H1 (cell line): ENCODE data around the gene SWT1. TPM values are rescaled to one million over a fixed set of nuclear protein-coding genes. Genes with fewer than 3 reads are reported as not detected.

ENCODE experiments used
- CTCF ChIA-PET: fragments of 300-600 bp; sonication (Branson Sonifier 250); formaldehyde crosslinking; loops from one replicate; lab custom pipeline; 2021; ENCODE audit not compliant: partially characterized antibody; lab: Charles Lee
- POLR2A ChIA-PET: fragments of 300-600 bp; sonication (Branson Sonifier 250); formaldehyde crosslinking; loops from one replicate; lab custom pipeline; 2021; ENCODE audit warnings: inconsistent platforms; ENCODE audit not compliant: partially characterized antibody; lab: Charles Lee
- DNase-seq, 2 experiments: peaks; one replicate each; pipeline versions ENCODE4 v3.0.0 to v3.0.0-alpha.2; 2010 to 2022; ENCODE audit warnings: low spot score in 2 of 2, low read depth in 1 of 2, mixed read lengths in 1 of 2
- FAIRE-seq: peaks from 2 replicates; lab custom pipeline; 2011; peaks lifted over from hg19 to GRCh38; lab: Jason Lieb, UNC
- H2AFZ ChIP-seq: 2 replicates; pipeline ENCODE4 v1.8.1; 2012; ENCODE audit warnings: low read length, inconsistent platforms
- H2AK5ac ChIP-seq: 2 replicates; pipeline ENCODE4 v1.6.1; 2013; ENCODE audit warnings: low read depth, low read length
- H2BK120ac ChIP-seq: replicated peaks from 2 replicates; pipeline ENCODE3; 2013; ENCODE audit warnings: low read depth, low read length, inconsistent platforms
- H2BK12ac ChIP-seq: 2 replicates; pipeline ENCODE4 v1.6.1; 2013; ENCODE audit warnings: low read depth, low read length
- H2BK15ac ChIP-seq: 2 replicates; pipeline ENCODE4 v1.6.1; 2013; ENCODE audit warnings: low read length
- H2BK20ac ChIP-seq: 2 replicates; pipeline ENCODE4 v1.6.1; 2013; ENCODE audit warnings: low read length
- H2BK5ac ChIP-seq: 2 replicates; pipeline ENCODE4 v1.6.1; 2013; ENCODE audit warnings: low read depth, low read length
- H3K14ac ChIP-seq: 2 replicates; pipeline ENCODE4 v1.6.1; 2013; ENCODE audit warnings: inconsistent platforms; ENCODE audit not compliant: insufficient read length
- H3K18ac ChIP-seq: 2 replicates; pipeline ENCODE4 v1.6.1; 2013; ENCODE audit warnings: low read length; ENCODE audit errors: extremely low read depth
- H3K23ac ChIP-seq: 2 replicates; pipeline ENCODE4 v1.6.1; 2013; ENCODE audit warnings: inconsistent platforms; ENCODE audit not compliant: insufficient read length
- H3K23me2 ChIP-seq: 2 replicates; pipeline ENCODE4 v1.6.1; 2013; ENCODE audit warnings: low read depth, low read length
- H3K27ac ChIP-seq: 2 replicates; pipeline ENCODE4 v1.6.1; 2011; ENCODE audit warnings: low read depth, low read length, inconsistent platforms
- H3K27me3 ChIP-seq, 4 experiments: replicated peaks in 1 of 4; 1 replicate in 1 of 4; 2 replicates in 3 of 4; pipeline versions ENCODE4 v1.6.1 to v1.8.1; 2011 to 2013; ENCODE audit warnings: low read length in 3 of 4, mild to moderate bottlenecking in 3 of 4, inconsistent platforms in 2 of 4, mixed read lengths in 2 of 4, moderate library complexity in 1 of 4; ENCODE audit not compliant: control insufficient read depth in 3 of 4, insufficient read depth in 3 of 4; ENCODE audit errors: extremely low read depth in 1 of 4
- H3K36me3 ChIP-seq, 4 experiments: 2 replicates each; pipeline versions ENCODE4 v1.6.1 to v1.8.1; 2011 to 2013; ENCODE audit warnings: mild to moderate bottlenecking in 4 of 4, low read length in 3 of 4, moderate library complexity in 2 of 4, control low read depth in 1 of 4, inconsistent platforms in 1 of 4; ENCODE audit not compliant: insufficient read depth in 4 of 4, control insufficient read depth in 2 of 4
- H3K4ac ChIP-seq: replicated peaks from 2 replicates; pipeline ENCODE3; 2013; ENCODE audit warnings: low read length, low read depth, mixed read lengths, inconsistent platforms; ENCODE audit not compliant: insufficient read length
- H3K4me1 ChIP-seq, 4 experiments: replicated peaks in 1 of 4; 1 replicate in 1 of 4; 2 replicates in 3 of 4; pipeline versions ENCODE4 v1.6.1 to v1.8.1; 2011 to 2013; ENCODE audit warnings: low read length in 3 of 4, inconsistent platforms in 2 of 4, mixed read lengths in 1 of 4; ENCODE audit not compliant: insufficient read depth in 4 of 4, control insufficient read depth in 3 of 4
- H3K4me2 ChIP-seq, 2 experiments: 2 replicates each; pipeline versions ENCODE4 v1.6.1 to v1.8.1; 2011 to 2013; ENCODE audit warnings: low read depth in 2 of 2, low read length in 2 of 2, control low read depth in 1 of 2, inconsistent platforms in 1 of 2, mild to moderate bottlenecking in 1 of 2; ENCODE audit not compliant: insufficient read depth in 1 of 2
- H3K4me3 ChIP-seq, 4 experiments: fragments of 200-600, 300-600 bp in 1 of 4; sonication (generic), shearing (Covaris generic), sonication (Bioruptor Twin) in 1 of 4; 2 replicates each; pipeline versions ENCODE4 v1.5.1 to v1.8.1; 2011 to 2016; ENCODE audit warnings: low read length in 4 of 4, low read depth in 3 of 4, control low read depth in 2 of 4, inconsistent platforms in 2 of 4, mild to moderate bottlenecking in 2 of 4, mixed read lengths in 1 of 4, moderate library complexity in 1 of 4; ENCODE audit not compliant: insufficient read depth in 2 of 4; ENCODE audit errors: extremely low read depth in 1 of 4
- H3K56ac ChIP-seq: replicated peaks from 2 replicates; pipeline ENCODE3; 2013; ENCODE audit warnings: low read depth, mild to moderate bottlenecking, mixed read lengths, low read length, inconsistent platforms; ENCODE audit not compliant: insufficient read length
- H3K79me1 ChIP-seq: 2 replicates; pipeline ENCODE4 v1.6.1; 2013; ENCODE audit warnings: low read depth, low read length, control low read depth
- H3K79me2 ChIP-seq, 2 experiments: 2 replicates each; pipeline versions ENCODE4 v1.6.1 to v1.8.1; 2012 to 2013; ENCODE audit warnings: low read length in 2 of 2, mild to moderate bottlenecking in 2 of 2, inconsistent platforms in 1 of 2; ENCODE audit not compliant: insufficient read depth in 2 of 2, control insufficient read depth in 1 of 2
- H3K9ac ChIP-seq, 4 experiments: replicated peaks in 1 of 4; 1 replicate in 1 of 4; 2 replicates in 3 of 4; pipeline versions ENCODE4 v1.6.1 to v1.8.1; 2011 to 2013; ENCODE audit warnings: low read depth in 3 of 4, low read length in 3 of 4, control low read depth in 2 of 4, mild to moderate bottlenecking in 2 of 4, moderate library complexity in 2 of 4, inconsistent platforms in 1 of 4; ENCODE audit errors: extremely low read depth in 1 of 4
- H3K9me3 ChIP-seq, 2 experiments: 2 replicates each; pipeline versions ENCODE4 v1.6.1 to v1.8.1; 2012 to 2013; ENCODE audit warnings: mild to moderate bottlenecking in 2 of 2, moderate library complexity in 2 of 2, control low read depth in 1 of 2, inconsistent platforms in 1 of 2, low read depth in 1 of 2, low read length in 1 of 2, mixed read lengths in 1 of 2; ENCODE audit not compliant: insufficient read depth in 2 of 2
- H4K20me1 ChIP-seq, 2 experiments: replicated peaks in 1 of 2; 2 replicates each; pipeline versions ENCODE3 to v1.8.1; 2011 to 2013; ENCODE audit warnings: inconsistent platforms in 2 of 2, low read length in 2 of 2, mild to moderate bottlenecking in 1 of 2; ENCODE audit not compliant: insufficient read depth in 2 of 2, control insufficient read depth in 1 of 2
- H4K5ac ChIP-seq: 2 replicates; pipeline ENCODE4 v1.6.1; 2013; ENCODE audit warnings: low read length, low read depth, mixed read lengths, inconsistent platforms; ENCODE audit not compliant: insufficient read length
- H4K8ac ChIP-seq: 2 replicates; pipeline ENCODE4 v1.8.0; 2013; ENCODE audit warnings: mild to moderate bottlenecking, moderate library complexity, low read length, inconsistent platforms; ENCODE audit not compliant: insufficient read depth; ENCODE audit errors: extremely low read depth
- H4K91ac ChIP-seq: replicated peaks from 2 replicates; pipeline ENCODE3; 2013; ENCODE audit warnings: low read length, mixed read lengths, inconsistent platforms; ENCODE audit not compliant: insufficient read length
- ASH2L ChIP-seq: fragments of 200-600, 300-600 bp; sonication (generic); IDR thresholded peaks from one replicate; pipeline ENCODE4 v1.7.1; 2017; ENCODE audit warnings: low read length
- CBX5 ChIP-seq: fragments of 300-800, 300-1000 bp; sonication (generic); IDR thresholded peaks from 2 replicates; pipeline ENCODE4 v1.7.1; 2016; ENCODE audit warnings: antibody characterized with exemption, low read length, low read depth
- FOSL1 ChIP-seq: IDR thresholded peaks from 2 replicates; pipeline ENCODE4 v1.6.1; 2011; ENCODE audit warnings: mild to moderate bottlenecking, low read depth, low read length, moderate library complexity; ENCODE audit not compliant: insufficient read depth
- NRF1 ChIP-seq: IDR thresholded peaks from 2 replicates; pipeline ENCODE4 v1.6.1; 2011; ENCODE audit warnings: mild to moderate bottlenecking, low read depth, low read length, improper control_type of control experiment
- SIRT6 ChIP-seq: IDR thresholded peaks from one replicate; pipeline ENCODE4 v1.7.1; 2012; ENCODE audit warnings: low read length, inconsistent platforms
- WGBS, 2 experiments: shearing (Covaris generic) in 1 of 2; methylation state at CpG; one replicate each; pipeline versions ENCODE4 v1.1.6 to v1.1.7; 2013 to 2015; ENCODE audit warnings: low lambda C conversion rate in 2 of 2, mixed read lengths in 2 of 2, inconsistent platforms in 1 of 2, low coverage in 1 of 2, missing lambda C conversion rate in 1 of 2; ENCODE audit not compliant: insufficient replicate concordance in 2 of 2, insufficient coverage in 1 of 2, insufficient read length in 1 of 2; ENCODE audit errors: extremely low coverage in 1 of 2, missing lambda C conversion rate in 1 of 2; 5-methylcytosine and 5-hydroxymethylcytosine counted together
- polyA plus RNA-seq, 7 experiments: library from polyadenylated mRNA; depleted of rRNA in 3 of 7; stranded (reverse) in 5 of 7; unstranded in 2 of 7; fragments of >200 nt in 5 of 7; fragments of 200-250 nt in 2 of 7; gene quantifications; 1 replicate in 5 of 7; 2 replicates in 1 of 7; 4 replicates in 1 of 7; pipeline versions ENCODE4 v1.2.1 to v1.2.3, GENCODE V29; 2011 to 2013; ENCODE audit warnings: missing spikeins in 2 of 7, mixed read lengths in 2 of 7
- total RNA-seq: library from RNA; stranded (reverse); fragmentation: NEBNext Ultra II Directional; extraction: Animal tissue kit (Norgen Biotek cat#: 25700); gene quantifications from 2 replicates; pipeline ENCODE4 v1.2.1, GENCODE V29; 2021

Gene SWT1
- total and polyA plus RNA-seq, 2 of the 8 experiments (the other 6 are each of a cell fraction or from before 2014, with no cell fraction given) = 1.4 to 6.2 TPM

DNA sequence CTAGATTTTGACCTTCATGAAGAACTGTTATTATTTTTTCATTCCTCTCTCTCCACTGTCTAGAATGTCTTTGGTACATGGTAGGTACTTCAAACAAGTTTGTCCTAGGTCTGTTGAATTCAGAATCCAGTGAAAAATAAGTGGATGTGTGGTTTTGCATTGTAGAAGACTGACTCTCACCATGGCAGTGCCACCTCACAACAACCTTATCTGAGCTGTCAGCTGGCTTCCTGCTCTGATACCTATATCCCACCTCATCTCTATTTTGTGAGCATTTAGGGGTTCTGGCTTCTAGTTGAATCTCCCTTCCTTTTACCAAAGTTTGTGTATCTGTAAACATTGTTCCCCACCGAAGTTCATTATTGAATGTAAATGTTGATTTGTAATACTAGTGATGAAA, 9.1 kb downstream of the SWT1 start:
- Histone ChIP-seq H3K79me2 (no peaks in the 10 kb centered on the region), H2AK5ac (no peak overlapping the region), H3K27me3 (no peaks in the 10 kb centered on the region), H4K91ac (no peak overlapping the region), H3K9ac (no peak overlapping the region), H2AFZ (no peak overlapping the region), H4K5ac (no peak overlapping the region), H2BK20ac (no peak overlapping the region), H3K4me3 (no peak overlapping the region), H3K27ac (no peak overlapping the region), H3K9me3 (no peaks in the 10 kb centered on the region), H3K56ac (no peak overlapping the region), H3K4me2 (no peak overlapping the region), H4K8ac (no peak overlapping the region), H3K23me2 (no peaks in the 10 kb centered on the region), H4K20me1 (no peaks in the 10 kb centered on the region), H3K18ac (no peak overlapping the region), H3K14ac (no peak overlapping the region), H2BK12ac (no peak overlapping the region), H2BK5ac (no peak overlapping the region), H3K23ac (no peak overlapping the region), H2BK120ac (no peak overlapping the region), H3K4me1 (peaks cover 0 to 5% (median 0%) of the 10 kb centered on the region in 4 experiments; a peak in 2 of 7 replicates), H3K79me1 (no peaks in the 10 kb centered on the region), H3K4ac (no peak overlapping the region), H2BK15ac (no peak overlapping the region), H3K36me3 (no peaks in the 10 kb centered on the region)
- TF ChIP-seq FOSL1 (no peak), NRF1 (no peak), SIRT6 (no peak), CBX5 (no peak), ASH2L (no peak)
- ChIA-PET CTCF (interaction anchor here (1.1 kb wide), 1 partner anchor 126 kb away, joined by 3 read pairs; no protein-coding TSS in a partner anchor), POLR2A (no interaction called here)
- DNase-seq (no peak), FAIRE-seq (no peak)
- 78% methylated on average over 1 of the region's 1 CpG; no CpG with 5 or more reads in 1 of the 2 experiments for WGBS, 2 experiments
